GM12873 (cell line): ENCODE data around the gene CFL1.

Experiments
- TF ChIP-seq, protein P1 (sequence below): IDR thresholded peaks from 2 replicates; pipeline ENCODE4 v1.5.1; 2012; ENCODE audit warnings: low read depth, mild to moderate bottlenecking, moderate library complexity, low read length, control low read depth; ENCODE audit not compliant: insufficient read depth; ENCODE audit errors: missing control alignments

Gene CFL1

GRCh38 chr11:65843811-65844210 lies 14.2 kb downstream of the CFL1 start:
- TF ChIP-seq, protein P1, sequence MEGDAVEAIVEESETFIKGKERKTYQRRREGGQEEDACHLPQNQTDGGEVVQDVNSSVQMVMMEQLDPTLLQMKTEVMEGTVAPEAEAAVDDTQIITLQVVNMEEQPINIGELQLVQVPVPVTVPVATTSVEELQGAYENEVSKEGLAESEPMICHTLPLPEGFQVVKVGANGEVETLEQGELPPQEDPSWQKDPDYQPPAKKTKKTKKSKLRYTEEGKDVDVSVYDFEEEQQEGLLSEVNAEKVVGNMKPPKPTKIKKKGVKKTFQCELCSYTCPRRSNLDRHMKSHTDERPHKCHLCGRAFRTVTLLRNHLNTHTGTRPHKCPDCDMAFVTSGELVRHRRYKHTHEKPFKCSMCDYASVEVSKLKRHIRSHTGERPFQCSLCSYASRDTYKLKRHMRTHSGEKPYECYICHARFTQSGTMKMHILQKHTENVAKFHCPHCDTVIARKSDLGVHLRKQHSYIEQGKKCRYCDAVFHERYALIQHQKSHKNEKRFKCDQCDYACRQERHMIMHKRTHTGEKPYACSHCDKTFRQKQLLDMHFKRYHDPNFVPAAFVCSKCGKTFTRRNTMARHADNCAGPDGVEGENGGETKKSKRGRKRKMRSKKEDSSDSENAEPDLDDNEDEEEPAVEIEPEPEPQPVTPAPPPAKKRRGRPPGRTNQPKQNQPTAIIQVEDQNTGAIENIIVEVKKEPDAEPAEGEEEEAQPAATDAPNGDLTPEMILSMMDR = no peak

- TF ChIP-seq, protein P1 = no peak
These were observed 15.8 kb downstream of the CFL1 start for GRCh38 chr11:65842144-65842543.

DNA sequence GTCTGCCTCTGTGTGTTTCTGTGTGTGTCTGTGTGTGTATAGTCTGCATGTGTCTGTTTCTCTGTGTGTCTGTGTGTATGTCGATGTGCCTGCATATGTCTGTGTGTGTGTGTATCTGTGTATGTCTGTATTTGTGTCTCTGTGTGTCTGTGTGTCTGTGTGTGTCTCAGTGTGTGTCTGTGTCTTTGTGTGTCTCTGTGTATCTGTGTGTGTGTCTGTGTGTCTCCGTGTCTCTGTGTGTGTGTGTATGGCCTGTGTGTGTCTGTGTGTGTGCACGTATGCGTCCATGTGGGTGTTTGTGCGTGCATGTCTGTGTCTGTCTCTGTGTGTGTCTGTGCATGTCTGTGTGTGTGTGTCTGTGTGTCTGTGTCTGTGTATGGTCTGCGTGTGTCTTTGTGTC lies 23.8 kb downstream of the CFL1 start:
- TF ChIP-seq, protein P1 = no peak

- TF ChIP-seq, protein P1 = no peak
These were observed 24.5 kb downstream of the CFL1 start, which contains the start of gene SNX32 for GRCh38 chr11:65833297-65834030. TSS of gene SNX32 (plus strand) at chr11:65833963. CDS start at chr11:65834066, 103 bp downstream.

GRCh38 chr11:65829459-65829858 lies 28.5 kb downstream of the CFL1 start:
- TF ChIP-seq, protein P1 = no peak

GRCh38 chr11:65826984-65827735 lies 30.8 kb downstream of the CFL1 start:
- TF ChIP-seq, protein P1 = no peak

DNA sequence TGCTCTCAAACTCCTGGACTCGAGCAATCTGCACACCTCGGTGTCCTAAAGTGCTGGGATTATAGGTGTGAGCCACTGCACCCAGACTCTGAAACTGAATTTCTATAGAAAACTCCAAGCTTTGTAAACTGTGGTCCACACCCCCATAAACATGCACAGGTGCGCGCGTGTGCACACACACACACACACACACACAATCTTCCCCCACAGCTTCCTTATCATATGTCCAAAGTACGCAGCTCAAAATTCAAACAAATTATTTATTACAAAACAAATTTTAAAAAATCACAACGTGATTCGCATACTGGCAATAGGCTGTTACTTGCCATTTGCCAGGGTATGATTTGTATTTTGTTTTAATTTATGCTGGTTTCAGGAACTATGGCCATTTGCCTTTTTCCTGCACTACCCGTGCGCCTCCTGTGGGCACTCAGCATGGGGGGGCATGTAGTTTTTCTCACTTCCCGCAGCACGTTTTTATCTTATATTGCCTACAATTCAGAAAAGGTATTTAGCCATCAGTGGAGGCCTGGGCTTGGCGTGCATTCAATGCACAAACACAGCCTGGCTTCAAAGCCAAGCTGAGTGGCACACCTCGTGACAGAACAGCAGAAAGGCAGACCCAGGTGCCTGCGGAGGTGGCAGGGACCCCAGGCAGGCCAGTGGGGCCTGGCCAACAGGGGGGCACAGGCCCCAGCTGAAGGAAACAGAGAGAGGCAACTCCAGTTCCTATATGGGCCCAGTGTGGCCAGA lies 35.0 kb downstream of the CFL1 start:
- TF ChIP-seq, protein P1 = no peak
